Thyroid gland (tissue), 4 donors: Measurements from ENCODE around the gene MRGPRE. TPM values are rescaled to one million over a fixed set of nuclear protein-coding genes. Genes with fewer than 3 reads are reported as not detected.

Experiments
- DNase-seq, 2 donors: peaks; one replicate each; pipeline ENCODE4 v3.0.0-alpha.2; 2019
- H3K27ac ChIP-seq, 3 donors: fragments of 200-600 bp; sonication (generic); 1 replicate in 2 of 3; 2 replicates in 1 of 3; pipeline ENCODE4 v1.5.1; 2016 to 2019; ENCODE audit warnings: mild to moderate bottlenecking in 1 of 3, moderate library complexity in 1 of 3
- H3K27me3 ChIP-seq: fragments of 200-600 bp; sonication (generic); one replicate; pipeline ENCODE4 v1.5.1; 2019
- H3K36me3 ChIP-seq, 2 donors: fragments of 200-600 bp; sonication (generic); one replicate each; pipeline ENCODE4 v1.5.1; 2016 to 2019
- H3K4me1 ChIP-seq, 2 donors: fragments of 200-600 bp; sonication (generic); one replicate each; pipeline ENCODE4 v1.5.1; 2017 to 2019
- H3K4me3 ChIP-seq, 3 donors: fragments of 200-600 bp; sonication (generic); replicated peaks in 1 of 3; 1 replicate in 2 of 3; 2 replicates in 1 of 3; pipeline ENCODE4 v1.5.1; 2016; ENCODE audit warnings: mild to moderate bottlenecking in 1 of 3
- H3K9me3 ChIP-seq: fragments of 200-600 bp; sonication (generic); one replicate; pipeline ENCODE4 v1.5.1; 2017
- CTCF ChIP-seq, 6 experiments: fragments of 200-600 bp in 3 of 6; fragments of 450-650 bp in 3 of 6; sonication (generic) in 3 of 6; IDR thresholded peaks; one replicate each; pipeline ENCODE4 v1.5.1; 2016 to 2019; ENCODE audit warnings: antibody characterized with exemption in 6 of 6, mild to moderate bottlenecking in 2 of 6, inconsistent platforms in 1 of 6, moderate library complexity in 1 of 6
- POLR2A ChIP-seq, 2 donors: fragments of 450-650 bp; IDR thresholded peaks; one replicate each; pipeline ENCODE4 v1.6.1; 2017; ENCODE audit warnings: antibody characterized with exemption in 2 of 2, mild to moderate bottlenecking in 2 of 2, moderate library complexity in 1 of 2
- WGBS, 2 donors: methylation state at CpG; one replicate each; pipeline ENCODE4 v1.1.5; 2017; 5-methylcytosine and 5-hydroxymethylcytosine counted together
- intact Hi-C: fragments of 100-400 bp; cut with DNase I; formaldehyde crosslinking; loops from one replicate; pipeline ENCODE4 v1.15.1; 2023
- total RNA-seq, 4 donors: library from RNA; depleted of rRNA; stranded (reverse); fragments of >200 nt; gene quantifications; one replicate each; pipeline ENCODE4 v1.2.3, GENCODE V29; 2016

MRGPRE gene
- total RNA-seq, 4 donors from 2014 or later, result 0.39 TPM; not detected in 3

GRCh38 chr11:3188496-3189195, 43.6 kb downstream of the MRGPRE start:
- TF ChIP-seq CTCF (IDR thresholded peaks at IDR 0.05) (no peak), POLR2A (IDR thresholded peaks at IDR 0.05) (no peak)
- Histone ChIP-seq H3K36me3 (no peaks in the 10 kb centered on the region), H3K4me1 (no peaks in the 10 kb centered on the region), H3K4me3 (no peak overlapping the region), H3K27ac (no peak overlapping the region), H3K9me3 (no peaks in the 10 kb centered on the region), H3K27me3 (no peaks in the 10 kb centered on the region)
- DNase-seq, result no peak
- 85 to 87% methylated on average over 17 of the region's 17 CpGs for WGBS, 2 donors
- intact Hi-C loops, result no loop called here

- no peaks in the 10 kb centered on the region for H3K4me1 ChIP-seq
- no peak for DNase-seq
- no peaks in the 10 kb centered on the region for H3K36me3 ChIP-seq
- H3K4me3 ChIP-seq, result no peak overlapping the region
- TF ChIP-seq POLR2A (IDR thresholded peaks at IDR 0.05) (no peak), CTCF (IDR thresholded peaks at IDR 0.05) (no peak)
- no peak overlapping the region for H3K27ac ChIP-seq
- H3K9me3 ChIP-seq, result no peaks in the 10 kb centered on the region
- no peaks in the 10 kb centered on the region for H3K27me3 ChIP-seq
- 77 to 87% methylated on average over 10 to 11 of the region's 11 CpGs for WGBS, 2 donors
- intact Hi-C loops, result no loop called here
Observed at GRCh38 chr11:3186166-3186953, 45.9 kb downstream of the MRGPRE start.

- TF ChIP-seq CTCF (IDR thresholded peaks at IDR 0.05) (no peak), POLR2A (IDR thresholded peaks at IDR 0.05) (no peak)
- no peaks in the 10 kb centered on the region for H3K27me3 ChIP-seq
- H3K4me1 ChIP-seq, result no peaks in the 10 kb centered on the region
- no peak overlapping the region for H3K27ac ChIP-seq
- DNase-seq, result no peak
- H3K9me3 ChIP-seq, result no peaks in the 10 kb centered on the region
- H3K36me3 ChIP-seq, result no peaks in the 10 kb centered on the region
- WGBS, 2 donors, result 85 to 95% methylated on average over 11 of the region's 11 CpGs
- no peak overlapping the region for H3K4me3 ChIP-seq
- intact Hi-C loops, result no loop called here
Observed at GRCh38 chr11:3184732-3185347, 47.4 kb downstream of the MRGPRE start.

GRCh38 chr11:3183523-3183922, 48.7 kb downstream of the MRGPRE start:
- no peak for DNase-seq
- 82 to 85% methylated on average over 6 of the region's 6 CpGs for WGBS, 2 donors
- no peaks in the 10 kb centered on the region for H3K36me3 ChIP-seq
- no peak overlapping the region for H3K4me3 ChIP-seq
- no peak for TF ChIP-seq POLR2A (IDR thresholded peaks at IDR 0.05)
- no peak for TF ChIP-seq CTCF (IDR thresholded peaks at IDR 0.05)
- intact Hi-C loops, result no loop called here
- no peaks in the 10 kb centered on the region for H3K27me3 ChIP-seq
- H3K9me3 ChIP-seq, result no peaks in the 10 kb centered on the region
- H3K4me1 ChIP-seq, result no peaks in the 10 kb centered on the region
- no peak overlapping the region for H3K27ac ChIP-seq

- Histone ChIP-seq H3K27me3 (no peaks in the 10 kb centered on the region), H3K27ac (no peak overlapping the region), H3K9me3 (no peaks in the 10 kb centered on the region), H3K36me3 (no peaks in the 10 kb centered on the region), H3K4me1 (no peaks in the 10 kb centered on the region), H3K4me3 (no peak overlapping the region)
- intact Hi-C loops, result no loop called here
- DNase-seq, result no peak
- TF ChIP-seq CTCF (IDR thresholded peaks at IDR 0.05), result no peak
- no peak for TF ChIP-seq POLR2A (IDR thresholded peaks at IDR 0.05)
- WGBS, 2 donors, result 96 to 100% methylated on average over 1 to 3 of the region's 4 CpGs
Observed at GRCh38 chr11:3182462-3182852, 49.8 kb downstream of the MRGPRE start.
